Jurkat, Clone E6-1 (cell line): ENCODE results near the gene CR2. TPM values are rescaled to one million over a fixed set of nuclear protein-coding genes. Genes with fewer than 3 reads are reported as not detected.

Experiments used
- DNase-seq: peaks from one replicate; pipeline ENCODE4 v3.0.0-alpha.2; 2011; ENCODE audit warnings: low read depth, low spot score
- H3K4me3 ChIP-seq: 2 replicates; pipeline ENCODE4 v1.5.1; 2011; ENCODE audit warnings: mild to moderate bottlenecking, low read length, control low read depth, moderate library complexity
- polyA plus RNA-seq: library from polyadenylated mRNA; unstranded; fragments of >200 nt; gene quantifications from one replicate; pipeline ENCODE4 v1.2.1, GENCODE V29; 2012; ENCODE audit warnings: missing spikeins; ENCODE audit not compliant: insufficient read length, insufficient read depth

CR2 gene
- 4.0 TPM for polyA plus RNA-seq

DNA sequence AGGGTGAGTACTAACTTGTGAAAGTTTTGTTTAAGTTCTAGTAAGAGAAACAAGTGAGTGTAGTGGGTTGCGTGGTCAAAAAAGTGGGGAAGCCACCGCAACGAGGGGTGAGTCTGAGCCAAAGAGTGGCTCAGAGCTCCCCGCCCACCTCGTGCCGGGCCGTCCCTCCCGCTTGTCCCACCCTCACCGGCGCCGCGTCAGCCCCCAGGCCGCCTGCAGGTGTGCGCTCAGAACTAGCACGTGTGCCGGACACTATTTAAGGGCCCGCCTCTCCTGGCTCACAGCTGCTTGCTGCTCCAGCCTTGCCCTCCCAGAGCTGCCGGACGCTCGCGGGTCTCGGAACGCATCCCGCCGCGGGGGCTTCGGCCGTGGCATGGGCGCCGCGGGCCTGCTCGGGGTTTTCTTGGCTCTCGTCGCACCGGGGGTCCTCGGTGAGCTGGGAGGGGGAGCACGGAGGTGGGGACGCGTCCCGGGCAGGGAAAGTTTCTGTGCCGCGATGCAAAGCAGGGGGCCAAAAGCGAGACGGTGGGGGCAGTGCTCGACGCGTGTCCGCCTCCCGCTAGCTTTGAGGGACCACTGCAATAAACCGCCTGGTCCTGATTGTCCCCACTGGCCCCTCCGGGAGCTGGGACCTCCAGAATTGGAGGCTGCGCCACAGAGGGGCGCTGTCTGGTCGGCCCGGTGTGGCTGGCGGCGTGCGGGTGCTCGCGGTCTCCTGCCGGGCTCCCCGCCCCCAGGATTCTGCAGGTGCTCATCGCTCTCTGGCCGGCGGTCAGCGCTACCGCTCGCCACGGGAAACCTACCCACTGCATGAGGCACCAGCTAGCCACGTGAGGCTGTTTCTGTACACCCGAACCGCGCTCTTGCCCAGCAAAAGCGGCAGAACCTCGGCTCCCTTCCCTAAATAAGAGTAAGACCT, at the start of gene CR2:
CR2 (plus strand) TSS at position 283 of the 919 bp plus-strand sequence; CDS start at position 374, 91 bp downstream.
- H3K4me3 ChIP-seq: peak within 1 kb of the TSS; percentile 47
- no peak for DNase-seq

DNA sequence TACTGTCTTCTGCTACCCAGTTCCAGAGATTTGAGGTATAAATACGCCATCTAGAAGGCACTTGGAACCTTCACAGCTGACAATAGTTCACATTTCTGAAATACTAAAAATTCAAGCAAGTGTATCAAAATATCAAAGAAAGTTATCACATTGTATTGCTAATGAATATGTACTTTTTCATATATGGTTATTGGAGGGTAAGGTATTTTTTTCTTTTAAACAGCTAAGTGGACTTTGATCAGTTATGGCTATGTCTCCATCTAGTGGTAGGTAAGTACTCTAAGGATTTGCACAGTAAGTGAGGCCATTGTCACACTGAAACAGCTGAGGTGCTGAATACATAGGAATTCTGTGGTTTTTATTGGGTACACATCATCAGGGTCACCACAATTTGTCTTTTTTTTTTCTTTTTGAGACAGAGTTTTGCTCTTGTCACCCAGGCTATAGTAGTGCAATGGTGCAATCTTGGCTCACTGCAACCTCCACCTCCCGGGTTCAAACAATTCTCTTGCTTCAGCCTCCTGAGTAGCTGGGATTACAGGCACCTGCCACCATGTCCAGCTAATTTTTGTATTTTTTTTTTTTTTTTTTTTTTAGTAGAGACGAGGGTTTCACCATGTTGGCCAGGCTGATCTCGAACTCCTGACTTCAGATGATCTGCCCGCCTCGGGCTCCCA, 49.1 kb upstream of the CR2 start:
- DNase-seq: peak; percentile 57
- H3K4me3 ChIP-seq: no peak overlapping the region

DNA sequence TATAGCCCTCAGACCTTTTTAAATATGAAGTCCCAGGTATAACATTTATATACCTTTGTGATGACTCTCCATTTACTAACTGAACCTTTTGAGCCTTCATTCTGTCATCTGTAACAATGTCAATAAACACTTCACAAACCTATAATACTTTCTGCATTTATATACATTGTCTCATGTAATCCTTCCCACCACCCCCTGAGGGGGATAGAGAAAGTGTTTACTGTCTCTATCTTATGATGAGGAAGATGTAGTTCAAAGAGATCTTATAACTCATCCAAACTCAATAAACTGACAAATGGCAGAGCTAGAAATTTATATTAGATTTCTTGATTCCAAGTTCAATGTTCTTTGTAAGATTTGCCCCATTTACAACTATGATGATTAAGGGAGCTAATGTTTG, 48.3 kb upstream of the CR2 start:
- no peak for DNase-seq
- no peak overlapping the region for H3K4me3 ChIP-seq

DNA sequence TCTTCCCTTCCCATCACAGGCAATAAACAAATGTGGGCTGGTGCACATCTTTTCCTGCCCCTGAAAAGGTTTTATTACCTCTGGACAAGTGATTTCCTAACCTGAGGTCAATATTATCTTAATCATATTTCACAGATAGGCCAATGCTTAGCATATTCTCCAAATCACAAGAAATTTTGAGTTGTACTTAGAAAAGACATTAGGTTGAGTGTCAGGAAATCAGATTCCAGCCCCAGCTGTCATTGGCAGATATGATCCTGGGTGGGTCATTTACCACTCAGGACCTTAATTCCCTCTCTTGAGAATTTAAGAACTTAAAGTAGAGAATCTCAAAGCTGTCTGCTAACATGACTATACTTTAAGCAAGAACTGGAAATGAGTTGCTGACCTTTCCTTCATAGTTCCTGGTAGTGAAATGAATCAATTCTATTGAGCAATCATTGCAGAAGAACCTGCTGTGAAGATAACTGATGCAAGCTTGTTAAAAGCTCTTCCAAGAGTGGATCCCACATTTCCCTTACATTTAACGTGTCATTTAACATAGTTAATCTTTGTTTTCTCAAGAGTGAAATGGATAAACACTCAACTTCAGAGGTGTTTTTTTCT, 46.4 kb upstream of the CR2 start:
- no peak for DNase-seq
- H3K4me3 ChIP-seq: no peak overlapping the region

DNA sequence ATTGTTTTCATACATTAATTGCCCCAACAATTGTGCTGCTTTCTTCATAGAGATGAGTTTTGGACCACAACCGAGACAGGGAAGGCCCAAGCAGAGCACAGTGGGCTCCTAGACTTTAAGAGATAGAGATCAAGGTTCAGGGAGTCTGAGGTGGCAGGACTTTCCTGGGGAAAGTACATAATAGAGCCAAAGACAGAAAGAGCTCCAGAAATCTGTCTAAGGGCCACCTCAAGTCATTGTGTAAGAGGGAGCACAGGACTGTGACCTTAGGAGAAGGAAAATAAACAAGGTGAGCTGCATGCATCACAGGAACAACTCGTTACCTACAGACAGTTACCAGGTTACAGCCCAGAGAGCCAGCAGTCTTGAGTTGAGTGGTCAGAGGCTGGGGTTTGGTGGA, 41.3 kb upstream of the CR2 start:
- H3K4me3 ChIP-seq: no peak overlapping the region
- no peak for DNase-seq

DNA sequence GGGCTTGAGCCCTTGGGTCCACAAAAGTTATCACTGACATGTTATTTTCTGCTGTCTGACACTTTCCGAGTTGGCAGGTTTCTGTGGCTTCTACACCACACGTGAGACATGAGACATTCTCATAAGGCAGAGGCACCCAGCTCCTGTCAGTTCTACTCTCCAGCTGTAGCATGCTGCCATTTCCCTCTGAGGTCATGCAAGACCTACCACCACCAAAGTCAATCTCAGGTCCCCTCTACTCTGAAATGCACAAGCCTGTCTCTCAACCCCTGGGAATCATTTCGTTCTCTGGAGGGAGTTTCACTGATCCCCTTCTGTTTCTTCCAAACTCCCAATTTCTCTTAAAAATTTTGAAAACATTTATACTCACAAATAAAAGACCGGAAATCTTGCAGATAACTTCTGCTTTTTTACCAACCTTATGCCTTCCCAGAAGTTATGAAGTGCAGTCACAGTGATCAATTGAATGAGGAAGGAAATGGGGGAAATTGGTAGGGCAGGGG, 39.5 kb upstream of the CR2 start:
- H3K4me3 ChIP-seq: no peak overlapping the region
- no peak for DNase-seq

DNA sequence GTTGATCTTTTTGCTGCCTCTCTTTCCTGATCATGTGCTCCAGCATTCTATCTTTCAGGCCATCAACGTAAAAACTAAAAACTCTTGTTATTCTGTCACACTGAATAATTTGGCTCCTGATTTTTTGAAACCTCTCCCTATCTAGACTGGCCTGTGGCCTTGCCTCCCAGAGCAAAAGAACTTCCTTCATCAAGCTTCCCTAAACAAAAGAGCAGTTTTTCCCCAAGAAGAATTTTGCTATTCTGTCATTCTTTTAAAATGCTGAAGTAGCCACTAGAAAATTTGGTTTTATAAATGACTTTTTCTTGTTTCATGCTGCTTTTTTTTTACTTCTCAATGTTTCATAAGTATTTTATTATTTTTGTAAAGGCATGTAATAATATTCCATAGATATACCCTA, 37.1 kb upstream of the CR2 start:
- DNase-seq: no peak
- H3K4me3 ChIP-seq: no peak overlapping the region

DNA sequence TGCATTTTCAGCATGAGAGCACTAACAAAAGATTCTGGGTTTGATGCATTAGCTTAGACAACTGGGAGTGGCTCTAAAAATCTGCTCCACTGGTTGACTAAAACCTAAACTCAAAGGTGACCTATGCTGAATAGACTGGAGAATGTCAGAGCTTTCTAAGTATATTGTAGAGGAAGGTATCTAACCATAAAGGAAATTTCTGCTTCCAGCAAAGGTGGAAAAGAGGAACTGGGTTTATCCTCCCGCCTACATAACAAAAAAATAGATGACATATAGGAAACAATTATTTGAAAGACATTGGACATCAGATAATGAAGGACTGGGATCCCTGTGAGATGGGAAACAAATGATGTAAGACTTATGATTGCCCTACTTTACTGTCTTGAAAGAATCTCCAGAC, 35.8 kb upstream of the CR2 start:
- no peak for DNase-seq
- no peak overlapping the region for H3K4me3 ChIP-seq

DNA sequence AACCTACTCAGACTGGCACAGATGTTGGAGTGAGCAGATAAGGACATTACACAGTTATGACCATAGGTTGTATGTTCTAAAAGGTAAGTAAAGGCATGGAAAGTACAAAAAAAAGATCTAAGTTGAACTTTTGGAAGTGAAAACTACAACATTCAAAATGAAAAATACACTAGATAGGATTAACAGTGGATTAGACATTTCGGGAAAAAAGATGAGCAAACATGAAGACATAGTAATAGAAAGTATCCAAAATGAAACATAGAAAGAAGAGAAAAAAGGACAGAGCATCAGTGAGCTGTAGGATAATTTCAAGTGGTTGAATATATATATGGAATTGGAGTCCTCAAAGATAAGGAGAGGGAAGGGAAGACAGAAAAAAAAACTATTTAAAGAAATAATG, 34.0 kb upstream of the CR2 start:
- no peak for DNase-seq
- no peak overlapping the region for H3K4me3 ChIP-seq

DNA sequence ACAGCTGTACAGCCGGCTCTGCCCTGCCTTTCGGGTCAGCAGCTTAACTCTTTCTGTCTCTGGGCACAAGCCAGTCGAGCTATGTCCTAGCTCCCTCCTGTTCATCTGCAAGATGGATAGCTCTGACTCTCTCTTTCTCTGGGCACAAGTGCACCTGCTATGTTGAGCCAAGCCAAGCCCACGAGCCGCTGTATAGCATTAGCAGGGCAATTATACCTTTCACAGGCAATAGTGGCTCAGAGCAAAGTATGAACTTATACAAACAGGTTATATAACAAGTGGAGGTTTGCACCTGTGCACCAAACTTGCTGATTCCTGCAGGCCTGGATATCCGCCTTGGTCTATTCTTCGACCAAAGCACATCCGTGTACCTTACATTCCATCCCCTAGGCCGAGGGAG, 33.0 kb upstream of the CR2 start:
- no peak for DNase-seq

DNA sequence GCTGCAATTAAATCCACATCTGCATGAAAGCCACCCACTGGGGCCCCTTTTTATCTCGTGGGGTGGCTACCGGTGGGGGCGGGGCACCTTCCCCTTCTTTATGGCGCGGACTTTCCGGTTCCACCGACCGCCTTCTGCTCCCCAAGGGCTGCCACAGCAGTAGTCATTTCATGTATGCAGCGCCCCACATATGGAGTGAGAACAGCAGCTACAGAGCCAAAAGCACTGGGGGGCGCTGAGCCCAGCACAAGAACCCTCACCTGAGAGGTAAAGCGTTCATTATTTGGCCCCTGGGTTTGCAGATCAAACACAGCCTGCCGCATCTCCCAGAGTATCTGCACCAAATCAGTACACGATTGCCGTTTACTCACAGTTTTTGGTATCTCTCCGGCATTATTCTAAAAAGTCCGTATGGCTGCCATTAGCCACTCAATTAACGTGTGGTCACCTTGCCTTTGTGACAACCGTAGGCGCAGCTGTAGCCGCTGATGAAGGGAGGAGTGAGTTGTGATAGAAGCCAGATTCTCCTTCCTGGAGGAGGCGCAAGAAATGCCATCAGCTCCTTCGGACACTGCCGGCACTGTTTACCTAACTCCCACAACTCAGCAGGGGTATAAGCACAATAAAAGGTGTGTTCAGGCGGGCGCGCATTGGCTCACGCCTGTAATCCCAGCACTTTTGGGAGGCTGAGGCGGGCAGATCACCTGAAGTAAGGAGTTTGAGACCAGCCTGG, 30.4 kb upstream of the CR2 start:
- H3K4me3 ChIP-seq: no peak overlapping the region
- DNase-seq: no peak

More for the DNA sequence above, 33.0 kb upstream of the CR2 start:
- no peak overlapping the region for H3K4me3 ChIP-seq

DNA sequence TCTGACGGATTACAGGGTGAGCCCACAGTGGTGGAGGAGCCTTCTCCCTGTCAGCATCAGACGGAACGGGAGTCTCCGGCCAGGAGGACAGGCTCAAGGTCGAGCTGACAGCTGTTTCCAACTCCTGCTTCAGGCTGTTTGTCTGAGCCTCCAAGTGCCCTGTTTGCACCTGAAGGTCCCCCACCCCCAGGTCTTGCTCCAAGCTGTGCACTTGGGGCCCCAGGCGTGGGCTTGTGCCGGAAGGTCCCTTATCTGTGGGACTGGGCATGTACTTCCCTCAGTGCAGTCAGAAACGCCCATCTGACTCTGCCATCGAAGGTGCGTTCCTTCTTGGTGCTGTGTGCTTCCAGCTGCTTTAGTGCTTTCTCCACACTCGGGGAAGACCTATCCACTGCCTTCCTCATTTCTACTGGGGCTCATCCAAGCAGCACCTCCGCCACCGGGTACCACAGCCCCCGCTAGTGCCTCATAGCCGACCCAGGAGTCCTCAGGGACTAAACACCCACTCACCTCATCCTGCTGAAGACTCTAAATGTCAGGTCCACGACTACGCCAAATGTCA, 29.5 kb upstream of the CR2 start:
- no peak overlapping the region for H3K4me3 ChIP-seq
- no peak for DNase-seq

DNA sequence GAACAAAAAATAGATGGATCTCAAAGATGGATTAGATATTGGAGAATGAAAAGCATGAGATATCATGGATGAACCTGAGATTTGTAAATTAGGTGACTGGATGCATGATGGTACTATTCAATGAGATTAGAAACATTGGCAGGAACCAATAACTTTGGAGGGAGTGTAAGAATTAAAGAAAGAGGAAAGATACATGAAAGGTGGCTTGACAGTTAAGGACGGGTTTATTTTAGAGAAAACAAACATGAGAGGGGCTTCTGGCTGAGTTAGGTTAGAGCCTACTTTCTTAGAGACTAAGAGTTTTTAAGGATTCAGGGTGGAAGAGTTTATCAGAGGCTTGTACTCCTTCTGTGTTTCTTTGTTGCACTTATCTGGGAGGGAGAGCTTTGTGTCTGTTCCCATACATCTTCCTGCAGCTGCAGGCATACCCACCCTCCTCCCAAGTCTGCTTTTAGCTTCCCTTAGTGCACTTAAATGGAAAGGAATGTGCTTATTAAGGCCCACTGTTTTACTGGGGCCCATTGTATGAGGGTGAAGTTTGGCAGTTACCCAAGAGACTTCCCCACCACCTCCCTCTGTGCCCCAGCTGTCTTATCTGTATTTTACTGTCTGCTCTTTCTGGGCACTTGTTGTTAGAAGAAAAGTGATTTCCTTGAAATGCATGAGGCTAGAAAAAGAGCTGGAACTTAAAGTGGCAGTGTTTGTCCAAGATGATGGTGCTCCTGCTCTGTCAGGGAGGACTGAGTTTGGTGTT, 26.1 kb upstream of the CR2 start:
- DNase-seq: no peak
- no peak overlapping the region for H3K4me3 ChIP-seq

DNA sequence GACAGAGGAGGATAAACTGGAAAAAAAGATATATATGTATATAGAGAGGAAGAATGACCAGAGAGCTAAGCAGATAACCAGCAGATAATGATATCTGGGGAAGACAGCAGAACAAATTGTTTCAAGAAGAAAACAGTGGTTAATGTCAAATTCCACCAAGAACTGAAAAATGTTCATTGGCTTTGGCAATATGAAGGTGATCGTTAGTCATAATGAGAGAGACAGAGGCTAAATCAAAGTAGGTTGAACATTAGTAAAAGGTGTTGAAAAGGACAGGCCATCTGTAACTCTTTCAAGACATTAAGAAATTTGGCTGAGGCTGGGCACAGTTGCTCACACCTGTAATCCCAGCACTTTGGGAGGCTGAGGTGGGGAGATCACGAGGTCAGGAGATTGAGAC, 25.3 kb upstream of the CR2 start:
- no peak for DNase-seq

DNA sequence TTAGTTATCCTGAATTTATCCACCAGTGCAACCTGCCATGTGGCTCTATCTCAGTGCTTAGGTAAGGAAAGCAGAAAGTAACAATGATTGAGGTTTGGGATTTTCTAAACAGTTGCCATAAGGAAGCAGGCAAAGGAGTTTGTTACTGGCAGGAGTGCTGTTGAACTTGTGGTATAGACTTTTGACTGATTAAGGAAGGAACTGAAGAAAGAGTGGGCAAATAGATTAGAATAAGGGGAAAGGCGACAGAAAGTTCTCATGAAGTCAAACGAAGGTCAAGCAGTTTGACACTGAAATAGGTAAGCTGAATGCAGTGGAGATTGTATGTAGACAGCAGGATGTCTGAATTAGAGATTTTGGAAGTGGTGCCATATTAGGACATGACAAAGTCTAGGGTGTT, 24.2 kb upstream of the CR2 start:
- DNase-seq: no peak
- no peak overlapping the region for H3K4me3 ChIP-seq

More for the DNA sequence above, 25.3 kb upstream of the CR2 start:
- no peak overlapping the region for H3K4me3 ChIP-seq

DNA sequence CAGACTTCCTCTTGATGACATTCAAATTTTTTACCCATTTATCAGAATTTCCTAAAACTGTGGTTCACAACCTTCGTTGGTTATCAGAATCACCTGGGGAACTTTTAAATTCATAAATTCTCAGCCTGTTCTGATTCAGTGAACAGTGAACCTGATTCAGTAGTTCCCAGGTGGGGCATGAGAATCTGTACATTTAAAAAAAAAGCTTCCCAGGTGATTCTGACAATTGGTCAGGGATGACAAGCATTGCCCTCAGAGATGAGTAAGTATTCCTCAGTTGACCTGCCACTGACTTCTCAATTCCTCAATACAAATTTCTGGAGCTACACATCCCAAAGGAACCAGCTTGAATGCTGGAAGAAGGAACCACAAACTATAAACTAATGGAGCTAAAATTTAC, 23.5 kb upstream of the CR2 start:
- H3K4me3 ChIP-seq: no peak overlapping the region
- DNase-seq: no peak

DNA sequence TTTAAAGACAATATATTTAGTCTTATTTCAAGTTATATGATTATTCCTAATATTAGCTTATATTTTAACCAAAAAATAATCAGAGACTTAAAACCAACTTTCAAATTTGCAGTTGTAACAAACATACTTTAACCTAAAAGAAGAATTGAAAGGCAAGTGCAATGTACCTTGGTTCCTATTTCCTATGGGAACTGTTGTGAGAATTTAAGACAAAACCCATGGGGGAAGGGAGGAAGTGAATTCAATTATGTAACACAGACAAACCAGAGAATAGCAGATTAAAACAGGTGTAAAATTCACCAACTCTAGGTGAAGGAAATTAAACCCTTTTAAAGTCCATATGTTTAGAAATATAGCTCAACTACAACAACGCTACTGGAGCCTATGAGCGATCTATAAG, 22.6 kb upstream of the CR2 start:
- no peak overlapping the region for H3K4me3 ChIP-seq
- no peak for DNase-seq

DNA sequence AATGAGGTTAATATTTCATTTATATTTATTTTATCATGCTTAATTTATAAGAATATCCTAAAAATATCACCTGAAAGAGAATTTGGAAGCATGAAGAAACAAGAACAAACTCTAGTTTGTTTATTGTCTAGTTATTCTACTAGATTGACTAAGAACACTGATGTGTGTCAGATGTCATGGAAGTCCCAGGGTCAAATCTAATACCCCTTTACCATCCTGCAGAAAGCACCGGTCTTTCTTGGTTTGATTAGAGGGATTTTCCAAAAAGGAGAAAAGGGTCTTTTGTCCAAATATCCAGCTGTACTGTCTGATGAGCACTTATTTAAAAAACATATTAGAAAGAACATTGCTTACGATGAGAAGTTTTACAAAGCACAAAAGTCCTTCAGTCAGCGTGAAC, 20.7 kb upstream of the CR2 start:
- H3K4me3 ChIP-seq: no peak overlapping the region
- no peak for DNase-seq
